GM12874 (cell line): ENCODE results near the gene KLK6.

Source experiments
- CTCF ChIP-seq: IDR thresholded peaks from 2 replicates; pipeline ENCODE4 v1.5.1; 2011; ENCODE audit warnings: low read depth, mild to moderate bottlenecking, control low read depth, low read length, moderate library complexity; ENCODE audit not compliant: insufficient read depth

The KLK6 gene

GRCh38 chr19:50969413-50969760, at the start of gene KLK6:
Gene KLK6 (minus strand): TSS chr19:50969591. CDS start chr19:50968104, 1,487 bp downstream.
- TF ChIP-seq CTCF, result no peak

- no peak for TF ChIP-seq CTCF
These were observed 49.6 kb upstream of the KLK6 start for GRCh38 chr19:51018745-51019543.

- TF ChIP-seq CTCF, result peak; percentile 97
These were observed 47.6 kb upstream of the KLK6 start for GRCh38 chr19:51016798-51017683.

- TF ChIP-seq CTCF, result no peak
These were observed 46.4 kb upstream of the KLK6 start for GRCh38 chr19:51015691-51016267.

GRCh38 chr19:51014242-51014641, 44.9 kb upstream of the KLK6 start:
- TF ChIP-seq CTCF, result no peak

GRCh38 chr19:51012661-51013190, 43.3 kb upstream of the KLK6 start:
- no peak for TF ChIP-seq CTCF
